ENCODE results near the gene MGAT3. TPM values are rescaled to one million over a fixed set of nuclear protein-coding genes. Genes with fewer than 3 reads are reported as not detected.

Gene MGAT3
- polyA plus RNA-seq, 3 donors, result 0.03 TPM; not detected in 2

DNA sequence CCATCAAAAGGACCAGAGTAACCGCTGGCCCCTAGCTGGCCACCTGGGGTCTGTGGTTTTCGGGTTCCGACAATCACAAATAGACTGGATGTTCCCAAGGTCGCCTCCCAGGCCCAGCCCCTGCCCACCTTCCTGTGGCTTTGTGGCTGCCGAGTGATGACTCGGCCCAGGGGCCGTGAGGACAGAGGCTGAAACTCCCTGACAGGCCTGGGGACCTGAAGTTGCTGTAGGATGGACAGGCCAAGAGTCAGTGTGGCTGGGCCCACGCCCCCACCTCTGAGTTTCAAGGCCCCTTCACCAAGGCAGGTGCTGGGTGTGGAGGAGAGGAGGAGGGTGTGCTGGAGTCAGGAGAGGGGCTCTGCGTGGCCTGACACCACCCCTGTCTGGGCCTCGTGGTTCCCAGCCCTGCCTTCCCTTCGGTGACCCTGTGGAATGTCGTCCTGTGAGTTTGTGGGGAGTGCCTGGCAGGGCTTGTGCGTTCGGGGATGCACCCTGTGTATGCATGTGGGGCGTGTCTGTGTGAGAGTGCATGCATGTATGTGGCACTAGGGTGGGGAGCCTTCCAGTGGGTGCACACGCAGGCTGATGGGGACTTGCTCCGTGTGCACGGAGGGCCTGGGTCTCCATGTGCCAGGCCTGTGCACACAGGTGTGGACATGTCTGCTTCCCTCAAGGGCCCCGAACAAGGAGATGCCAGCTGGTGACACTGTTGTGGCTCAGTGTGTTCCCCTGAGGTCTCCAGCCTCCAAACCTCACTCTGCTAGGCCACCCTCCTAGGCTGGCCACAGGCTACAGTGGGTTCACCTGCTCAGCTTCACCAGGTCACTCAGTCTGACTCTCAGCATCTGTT is 8.4 kb upstream of the MGAT3 start:
- H3K36me3 ChIP-seq (replicated peaks in 1 of 2; ENCODE audit: control insufficient read depth in 1 of 2, insufficient read depth in 2 of 2, low read length in 2 of 2), result no peaks in the 10 kb centered on the region
- no peaks in the 10 kb centered on the region for H4K20me1 ChIP-seq (ENCODE audit: insufficient read depth, low read length)
- Mint-ChIP-seq H3K4me3 (peak overlapping the region in 1 of 2 donors; percentile 30), H3K9me3 (peaks cover 0 to 10% (median 0%) of the 10 kb centered on the region in 7 donors), H3K36me3 (peaks cover 0 to 3% of the 10 kb centered on the region in 2 donors), H3K27me3 (ENCODE audit: low read depth in 3 of 3) (peaks cover 23 to 27% (median 27%) of the 10 kb centered on the region in 3 donors), H3K27ac (peak overlapping the region in 1 of 7 donors; percentile 66), H3K4me1 (peaks cover 9% of the 10 kb centered on the region)
- H2AFZ ChIP-seq (ENCODE audit: insufficient read depth, low read depth, low read length, poor library complexity, severe bottlenecking), result no peak overlapping the region
- 76% methylated on average over 17 of the region's 19 CpGs for WGBS (ENCODE audit: insufficient coverage)
- no peaks in the 10 kb centered on the region for H3K79me2 ChIP-seq (ENCODE audit: insufficient read depth, low read length)
- no peaks in the 10 kb centered on the region for H3K9me3 ChIP-seq (replicated peaks in 1 of 2; ENCODE audit: control insufficient read depth in 1 of 2, insufficient read depth in 1 of 2, low read length in 2 of 2)
- no peak overlapping the region for H3K27ac ChIP-seq (ENCODE audit: low read depth in 1 of 2, low read length in 2 of 2)
- H3K9ac ChIP-seq (ENCODE audit: insufficient read depth, low read length, poor library complexity, severe bottlenecking), result no peak overlapping the region
- peaks cover 9 to 12% of the 10 kb centered on the region in 2 donors for H3K4me1 ChIP-seq (ENCODE audit: control insufficient read depth in 1 of 2, insufficient read depth in 2 of 2, low read length in 2 of 2)
- intact Hi-C loops (cut with micrococcal nuclease), result loop anchor here in 1 of 2 donors (10.0 kb wide), 1 partner anchor 54 kb away; the partner anchor contains the start of gene TAB1
- TF ChIP-seq, protein P1, sequence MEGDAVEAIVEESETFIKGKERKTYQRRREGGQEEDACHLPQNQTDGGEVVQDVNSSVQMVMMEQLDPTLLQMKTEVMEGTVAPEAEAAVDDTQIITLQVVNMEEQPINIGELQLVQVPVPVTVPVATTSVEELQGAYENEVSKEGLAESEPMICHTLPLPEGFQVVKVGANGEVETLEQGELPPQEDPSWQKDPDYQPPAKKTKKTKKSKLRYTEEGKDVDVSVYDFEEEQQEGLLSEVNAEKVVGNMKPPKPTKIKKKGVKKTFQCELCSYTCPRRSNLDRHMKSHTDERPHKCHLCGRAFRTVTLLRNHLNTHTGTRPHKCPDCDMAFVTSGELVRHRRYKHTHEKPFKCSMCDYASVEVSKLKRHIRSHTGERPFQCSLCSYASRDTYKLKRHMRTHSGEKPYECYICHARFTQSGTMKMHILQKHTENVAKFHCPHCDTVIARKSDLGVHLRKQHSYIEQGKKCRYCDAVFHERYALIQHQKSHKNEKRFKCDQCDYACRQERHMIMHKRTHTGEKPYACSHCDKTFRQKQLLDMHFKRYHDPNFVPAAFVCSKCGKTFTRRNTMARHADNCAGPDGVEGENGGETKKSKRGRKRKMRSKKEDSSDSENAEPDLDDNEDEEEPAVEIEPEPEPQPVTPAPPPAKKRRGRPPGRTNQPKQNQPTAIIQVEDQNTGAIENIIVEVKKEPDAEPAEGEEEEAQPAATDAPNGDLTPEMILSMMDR (IDR thresholded peaks at IDR 0.05), result no peak
- no peak overlapping the region for H3K4me3 ChIP-seq (replicated peaks in 1 of 3; ENCODE audit: low read depth in 2 of 3, low read length in 3 of 3)
- H3K4me2 ChIP-seq (replicated peaks; ENCODE audit: extremely low read depth, low read length, poor library complexity, severe bottlenecking), result no peak overlapping the region
- DNase-seq, result no peak
- peaks cover 0 to 21% of the 10 kb centered on the region in 2 donors for H3K27me3 ChIP-seq (ENCODE audit: control insufficient read depth in 2 of 2, insufficient read depth in 2 of 2, low read length in 2 of 2)

DNA sequence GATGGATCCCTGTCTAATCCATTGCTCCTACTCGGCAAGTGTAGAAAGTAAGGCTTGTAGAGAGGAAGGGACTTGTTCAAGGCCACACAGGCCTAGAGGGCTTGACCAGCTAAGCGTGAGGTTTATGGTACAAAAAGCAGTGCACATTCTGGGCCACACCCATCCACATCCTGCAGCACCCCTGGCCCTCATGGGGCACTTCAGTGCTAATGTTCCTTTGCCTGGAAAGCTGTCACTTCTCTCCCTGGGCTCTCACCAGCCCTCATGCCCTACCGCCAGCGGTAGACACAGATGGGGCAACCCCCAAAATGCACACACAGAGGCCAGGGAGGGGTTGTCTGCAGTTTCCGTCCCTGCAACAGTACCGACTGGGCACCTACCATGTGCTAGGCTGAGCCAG is 7.1 kb upstream of the MGAT3 start:
- Histone ChIP-seq H3K9me3 (replicated peaks in 1 of 2; ENCODE audit: control insufficient read depth in 1 of 2, insufficient read depth in 1 of 2, low read length in 2 of 2) (no peaks in the 10 kb centered on the region), H3K27me3 (ENCODE audit: control insufficient read depth in 2 of 2, insufficient read depth in 2 of 2, low read length in 2 of 2) (peaks cover 0 to 28% of the 10 kb centered on the region in 2 donors), H3K79me2 (ENCODE audit: insufficient read depth, low read length) (no peaks in the 10 kb centered on the region), H3K27ac (ENCODE audit: low read depth in 1 of 2, low read length in 2 of 2) (no peak overlapping the region), H4K20me1 (ENCODE audit: insufficient read depth, low read length) (no peaks in the 10 kb centered on the region), H2AFZ (ENCODE audit: insufficient read depth, low read depth, low read length, poor library complexity, severe bottlenecking) (no peak overlapping the region), H3K9ac (ENCODE audit: insufficient read depth, low read length, poor library complexity, severe bottlenecking) (no peak overlapping the region), H3K4me1 (ENCODE audit: control insufficient read depth in 1 of 2, insufficient read depth in 2 of 2, low read length in 2 of 2) (peaks cover 9 to 12% of the 10 kb centered on the region in 2 donors), H3K36me3 (replicated peaks in 1 of 2; ENCODE audit: control insufficient read depth in 1 of 2, insufficient read depth in 2 of 2, low read length in 2 of 2) (no peaks in the 10 kb centered on the region), H3K4me3 (replicated peaks in 1 of 3; ENCODE audit: low read depth in 2 of 3, low read length in 3 of 3) (no peak overlapping the region), H3K4me2 (replicated peaks; ENCODE audit: extremely low read depth, low read length, poor library complexity, severe bottlenecking) (no peak overlapping the region)
- DNase-seq, result no peak
- intact Hi-C loops (cut with micrococcal nuclease), result loop anchor here in 1 of 2 donors (10.0 kb wide), 1 partner anchor 55 kb away; the partner anchor contains the start of gene TAB1
- H3K27ac Mint-ChIP-seq, result no peak overlapping the region
- peaks cover 0 to 10% (median 0%) of the 10 kb centered on the region in 7 donors for H3K9me3 Mint-ChIP-seq
- TF ChIP-seq, protein P1 (IDR thresholded peaks at IDR 0.05), result no peak
- H3K4me1 Mint-ChIP-seq, result peaks cover 9% of the 10 kb centered on the region
- H3K36me3 Mint-ChIP-seq, result peaks cover 0 to 3% of the 10 kb centered on the region in 2 donors
- peaks cover 25 to 35% (median 33%) of the 10 kb centered on the region in 3 donors for H3K27me3 Mint-ChIP-seq (ENCODE audit: low read depth in 3 of 3)
- WGBS (ENCODE audit: insufficient coverage), result 84% methylated on average over 4 of the region's 6 CpGs
- H3K4me3 Mint-ChIP-seq, result peak overlapping the region in 1 of 2 donors; percentile 1
